ENCODE results near the gene KRTAP5-10. TPM values are rescaled to one million over a fixed set of nuclear protein-coding genes. Genes with fewer than 3 reads are reported as not detected.
"Not testable (repeated sequence)": the region's sequence is repeated elsewhere in the genome, so short reads cannot be mapped to it uniquely, and the experiment has no call there.

KRTAP5-10 gene, protein sequence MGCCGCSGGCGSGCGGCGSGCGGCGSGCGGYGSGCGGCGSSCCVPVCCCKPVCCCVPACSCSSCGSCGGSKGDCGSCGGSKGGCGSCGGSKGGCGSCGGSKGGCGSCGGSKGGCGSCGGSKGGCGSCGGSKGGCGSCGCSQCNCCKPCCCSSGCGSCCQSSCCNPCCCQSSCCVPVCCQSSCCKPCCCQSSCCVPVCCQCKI
- polyA plus RNA-seq (2013, experiment 1 of 2; ENCODE audit: insufficient read length), result not detected
- not detected for polyA plus RNA-seq (2013, experiment 2 of 2; ENCODE audit: insufficient read length)

DNA sequence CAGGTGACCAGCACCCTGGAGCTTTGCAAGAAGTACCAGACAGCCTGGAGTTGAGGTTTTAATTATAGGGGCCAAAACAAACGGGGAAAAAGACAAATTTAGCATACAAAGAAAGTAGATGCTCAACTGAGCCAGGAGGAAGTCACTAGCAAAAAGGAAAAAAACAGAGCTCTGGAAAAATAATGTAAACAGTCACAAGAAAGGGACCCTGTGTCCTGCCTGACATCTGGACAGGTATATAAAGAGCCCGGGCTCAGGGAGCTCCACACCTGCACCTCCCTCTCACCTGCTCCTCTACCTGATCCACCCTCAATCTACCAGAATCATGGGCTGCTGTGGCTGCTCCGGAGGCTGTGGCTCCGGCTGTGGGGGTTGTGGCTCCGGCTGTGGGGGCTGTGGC lies at the start of gene KRTAP5-10:
KRTAP5-10 (plus strand) TSS at position 301 of the 400 bp plus-strand sequence; CDS start at position 326, 25 bp downstream.
- DNase-seq, result no peak

DNA sequence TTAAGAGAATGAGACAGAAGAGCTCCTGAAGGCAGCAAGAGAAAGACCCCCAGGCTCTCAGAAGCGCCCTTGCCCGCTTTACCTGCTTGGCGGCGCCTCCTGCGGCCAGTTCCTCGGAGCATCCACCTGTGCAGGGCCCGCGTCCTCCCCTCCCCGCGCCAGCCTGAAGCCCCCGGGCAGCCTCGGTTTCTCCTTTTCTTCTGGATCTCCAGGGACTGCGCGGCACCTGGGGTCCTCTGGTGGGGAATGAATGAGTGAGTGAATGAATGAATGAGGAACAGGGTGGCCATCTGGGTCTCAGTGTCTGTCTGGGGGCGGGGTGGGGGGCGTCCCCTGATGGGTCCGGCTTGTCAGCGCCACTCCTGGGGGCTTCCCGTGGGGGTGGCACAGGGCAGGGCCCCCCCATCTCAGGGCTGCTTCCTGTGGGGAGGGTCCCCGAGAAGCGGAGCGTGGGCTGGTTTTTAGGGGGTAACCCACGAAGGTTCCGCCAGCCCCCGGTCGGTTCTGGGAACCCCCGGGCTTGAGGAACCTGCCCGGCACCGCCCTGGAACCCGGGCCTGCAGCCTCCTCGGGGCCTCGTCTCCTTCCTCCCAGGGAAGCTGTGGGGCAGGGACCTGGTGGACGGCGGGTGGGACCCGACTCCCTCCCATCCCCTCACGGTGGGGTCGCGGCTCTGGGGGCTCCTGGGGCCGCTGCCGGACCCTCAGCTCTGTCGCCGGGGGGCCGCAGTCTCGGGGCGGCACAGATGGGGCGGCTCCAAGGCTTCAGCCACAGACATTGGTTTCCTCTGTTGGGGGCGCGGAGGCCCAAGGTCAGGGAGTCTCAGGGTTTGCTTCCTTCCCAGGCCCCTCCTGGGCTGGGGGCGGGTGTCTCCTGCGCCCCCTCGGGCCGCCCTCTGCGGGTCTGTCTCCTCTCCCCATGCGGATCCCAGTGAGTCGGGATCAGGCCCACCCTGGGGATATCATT lies 46.6 kb upstream of the KRTAP5-10 start:
- DNase-seq, result no peak

DNA sequence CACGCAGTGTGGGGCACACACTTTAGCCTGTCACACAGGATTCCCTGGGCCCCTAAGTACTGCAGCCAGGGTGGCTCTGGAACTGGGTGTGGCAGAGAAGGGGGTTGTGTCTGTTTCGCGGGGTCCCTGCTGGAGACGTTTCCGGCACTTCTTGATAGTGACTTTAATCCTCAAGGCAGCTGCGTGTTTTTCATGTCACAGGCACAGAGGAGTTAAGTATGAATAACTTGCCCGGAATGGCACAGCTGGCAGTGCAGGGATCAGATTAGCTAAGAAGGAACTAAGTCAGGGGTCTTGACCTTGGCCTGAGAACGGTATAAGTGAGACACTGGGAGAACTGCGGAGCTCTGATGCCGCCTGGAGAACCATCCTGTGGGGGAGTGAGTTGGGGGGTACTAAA lies 45.8 kb upstream of the KRTAP5-10 start:
- DNase-seq, result no peak

DNA sequence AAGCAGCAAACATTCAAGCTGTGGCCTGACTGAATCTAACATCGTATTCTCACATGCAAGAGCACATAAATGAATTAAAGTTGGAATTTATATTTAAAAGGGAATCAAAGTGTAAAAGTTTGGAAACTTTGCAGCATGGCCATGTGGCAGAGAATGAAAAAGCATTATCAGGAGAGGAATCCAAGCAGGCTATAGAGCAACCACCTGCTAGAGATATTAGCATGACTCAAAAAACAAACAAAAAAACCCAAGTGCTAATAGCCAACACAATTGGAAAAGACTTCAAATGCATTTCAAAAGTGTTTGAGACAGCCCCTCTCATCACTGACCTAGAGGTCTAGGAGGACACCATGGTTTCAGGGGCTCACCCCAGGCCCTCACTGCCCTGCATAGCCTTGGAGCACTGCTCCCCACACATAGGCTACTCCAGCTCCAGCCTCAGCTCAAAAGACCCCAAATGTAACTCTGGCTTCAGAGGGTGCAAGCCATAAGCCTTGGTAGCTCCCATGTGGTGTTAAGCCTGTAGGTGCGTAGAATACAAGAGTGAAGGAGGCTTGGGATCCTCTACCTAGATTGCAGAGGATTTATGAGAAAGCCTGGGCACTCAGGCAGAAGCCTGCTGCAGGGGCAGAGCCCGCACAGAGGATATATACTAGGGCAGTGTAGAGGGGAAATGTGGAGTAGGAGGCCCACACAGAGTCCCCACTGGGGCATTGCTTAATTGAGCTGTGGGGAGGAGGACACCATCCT lies 40.0 kb upstream of the KRTAP5-10 start:
- no peak for DNase-seq

DNA sequence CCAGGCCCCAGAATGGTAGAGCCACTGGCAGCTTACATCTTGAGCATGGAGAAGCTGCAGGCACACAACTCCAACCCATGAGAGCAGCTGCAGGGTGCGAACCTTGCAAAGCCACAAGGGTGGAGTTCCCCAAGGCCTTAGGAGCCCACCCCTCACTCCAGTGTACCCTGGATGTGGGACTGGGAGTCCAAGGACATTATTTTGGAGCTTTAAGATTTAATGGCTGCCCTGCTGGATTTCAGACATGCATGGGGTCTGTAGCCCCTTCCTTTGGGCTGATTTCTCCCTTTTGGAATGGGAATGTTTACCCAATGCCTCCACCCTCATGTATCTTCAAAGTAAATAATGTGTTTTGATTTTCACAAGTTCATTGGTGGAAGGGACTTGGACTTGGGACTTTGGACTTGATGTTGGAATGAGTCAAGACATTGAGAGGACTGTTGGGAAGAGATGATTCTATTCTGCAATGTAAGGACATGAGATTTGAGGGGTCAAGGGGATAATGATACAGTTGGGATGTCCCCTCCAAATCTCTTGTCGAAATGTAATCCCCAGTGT lies 39.3 kb upstream of the KRTAP5-10 start:
- no peak for DNase-seq

DNA sequence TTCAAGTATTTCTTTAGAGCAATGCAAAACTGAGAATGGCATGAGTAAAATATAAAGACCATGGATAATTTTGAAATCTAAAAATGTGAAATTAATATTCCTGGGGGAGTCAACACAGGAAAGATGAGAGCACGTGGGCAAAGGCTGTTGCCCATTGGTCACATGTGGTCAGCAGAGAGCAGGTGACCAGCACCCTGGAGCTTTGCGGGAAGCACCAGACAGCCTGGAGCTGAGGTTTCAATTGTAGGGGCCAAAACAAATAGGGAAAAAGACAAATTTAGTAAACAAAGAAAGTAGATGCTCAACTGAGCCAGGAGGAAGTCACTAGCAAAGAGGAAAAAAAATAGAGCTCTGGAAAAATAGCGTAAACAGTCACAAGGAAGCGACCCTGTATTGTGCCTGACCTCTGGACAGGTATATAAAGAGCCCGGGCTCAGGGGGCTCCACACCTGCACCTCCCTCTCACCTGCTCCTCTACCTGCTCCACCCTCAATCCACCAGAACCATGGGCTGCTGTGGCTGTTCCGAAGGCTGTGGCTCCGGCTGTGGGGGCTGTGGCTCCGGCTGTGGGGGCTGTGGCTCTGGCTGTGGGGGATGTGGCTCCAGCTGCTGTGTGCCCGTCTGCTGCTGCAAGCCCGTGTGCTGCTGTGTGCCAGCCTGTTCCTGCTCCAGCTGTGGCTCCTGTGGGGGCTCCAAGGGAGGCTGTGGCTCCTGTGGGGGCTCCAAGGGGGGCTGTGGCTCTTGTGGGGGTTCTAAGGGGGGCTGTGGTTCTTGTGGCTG lies 38.4 kb upstream of the KRTAP5-10 start, which contains the start of gene KRTAP5-7:
KRTAP5-7 (plus strand) TSS at position 472 of the 780 bp plus-strand sequence; CDS start at position 506, 34 bp downstream.
- DNase-seq, result not testable (repeated sequence)

DNA sequence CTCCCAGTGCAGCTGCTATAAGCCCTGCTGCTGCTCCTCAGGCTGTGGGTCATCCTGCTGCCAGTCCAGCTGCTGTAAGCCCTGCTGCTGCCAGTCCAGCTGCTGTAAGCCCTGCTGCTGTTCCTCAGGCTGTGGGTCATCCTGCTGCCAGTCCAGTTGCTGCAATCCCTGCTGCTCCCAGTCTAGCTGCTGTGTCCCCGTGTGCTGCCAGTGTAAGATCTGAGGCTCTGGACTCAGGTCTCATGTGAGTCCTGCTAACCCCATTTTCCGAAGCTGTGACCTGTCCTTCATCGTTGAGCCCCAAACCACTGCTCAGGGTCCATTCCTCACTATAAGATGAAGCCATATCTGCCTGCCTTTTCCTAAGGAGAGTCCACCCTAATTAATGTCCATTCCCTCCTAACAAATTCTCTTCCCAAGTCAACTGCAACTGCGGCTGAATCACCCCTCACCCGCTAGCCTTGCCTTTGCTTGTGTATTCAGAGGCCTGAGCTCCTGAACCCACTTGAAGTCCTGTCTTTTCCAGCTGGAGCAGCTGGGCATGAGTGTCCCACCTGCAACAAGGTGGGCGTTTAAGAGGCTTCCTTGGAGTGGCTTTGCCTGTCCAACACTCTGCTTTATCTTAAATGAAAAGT lies 37.7 kb upstream of the KRTAP5-10 start:
- DNase-seq, result no peak

DNA sequence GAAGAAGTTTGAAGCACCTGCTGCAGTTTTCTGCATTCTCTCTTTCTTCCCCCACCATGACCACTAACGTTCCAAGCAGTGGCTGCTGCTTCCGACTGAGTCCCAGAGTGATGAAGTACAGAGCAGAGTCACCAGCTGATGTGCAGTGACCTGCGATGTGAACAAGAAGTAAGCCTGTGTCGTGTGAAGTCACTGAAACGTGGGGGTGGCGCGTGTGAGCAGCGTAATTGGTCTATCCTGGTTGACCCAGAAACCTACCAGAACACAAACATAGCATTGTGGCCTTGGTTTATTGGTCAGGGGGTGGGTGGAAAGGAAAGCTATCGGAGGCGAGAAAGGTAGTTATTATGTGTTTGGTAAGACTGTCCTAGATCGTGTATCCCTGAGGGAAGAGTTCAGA lies 34.8 kb upstream of the KRTAP5-10 start:
- DNase-seq, result no peak

DNA sequence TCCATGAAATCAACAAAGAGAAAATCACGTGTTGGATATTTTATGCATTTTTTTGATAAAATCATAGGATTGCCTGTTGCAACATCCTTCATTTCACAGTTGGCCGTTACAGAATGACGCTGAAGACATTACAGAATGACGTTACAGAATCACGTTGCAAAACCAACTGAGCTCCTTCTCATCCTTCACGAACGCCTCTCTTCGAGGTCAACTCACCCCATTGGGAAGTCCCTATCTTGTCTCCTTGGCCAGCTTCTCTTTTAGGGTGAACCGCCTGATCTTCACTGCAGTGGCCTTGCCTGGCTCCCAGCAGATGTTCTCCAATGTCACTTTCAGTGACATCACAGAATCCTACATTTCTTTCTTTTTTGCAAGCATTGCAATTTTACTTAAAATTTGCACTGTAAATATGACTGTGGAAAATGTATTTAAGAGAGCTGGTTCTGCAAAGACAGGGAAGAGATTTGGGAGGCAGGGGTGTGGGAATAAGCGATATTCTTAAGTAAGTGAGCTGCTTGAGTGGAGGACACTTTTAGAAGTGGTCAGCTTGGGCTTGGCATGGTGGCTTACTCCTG lies 33.2 kb upstream of the KRTAP5-10 start:
- DNase-seq, result no peak

DNA sequence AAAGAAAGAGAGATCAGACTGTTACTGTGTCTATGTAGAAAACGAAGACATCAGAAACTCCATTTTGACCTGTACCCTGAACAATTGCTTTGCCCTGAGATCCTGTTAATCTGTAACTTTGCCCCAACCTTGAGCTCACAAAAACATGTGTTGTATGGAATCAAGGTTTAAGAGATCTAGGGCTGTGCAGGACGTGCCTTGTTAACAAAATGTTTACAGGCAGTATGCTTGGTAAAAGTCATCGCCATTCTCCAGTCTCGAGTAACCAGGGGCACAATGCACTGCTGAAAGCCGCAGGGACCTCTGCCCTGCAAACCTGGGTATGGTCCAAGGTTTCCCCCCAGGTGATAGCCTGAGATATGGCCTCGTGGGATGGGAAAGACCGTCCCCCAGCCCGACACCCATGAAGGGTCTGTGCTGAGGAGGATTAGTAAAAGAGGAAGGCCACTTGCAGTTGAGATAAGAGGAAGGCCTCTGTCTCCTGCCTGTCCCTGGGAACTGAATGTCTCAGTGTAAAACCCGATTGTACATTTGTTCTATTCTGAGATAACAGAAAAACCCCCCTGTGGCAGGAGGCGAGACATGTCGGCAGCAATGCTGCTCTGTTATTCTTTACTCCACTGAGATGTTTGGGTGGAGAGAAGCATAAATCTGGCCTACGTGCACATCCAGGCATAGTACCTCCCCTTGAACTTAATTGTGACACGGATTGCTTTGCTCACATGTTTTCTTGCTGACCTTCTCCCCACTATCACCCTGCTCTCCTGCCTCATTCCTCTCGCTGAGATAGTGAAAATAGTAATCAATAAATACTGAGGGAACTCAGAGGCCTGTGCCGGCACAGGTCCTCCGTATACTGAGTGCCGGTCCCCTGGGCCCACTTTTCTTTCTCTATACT lies 30.4 kb upstream of the KRTAP5-10 start:
- DNase-seq, result not testable (repeated sequence)

DNA sequence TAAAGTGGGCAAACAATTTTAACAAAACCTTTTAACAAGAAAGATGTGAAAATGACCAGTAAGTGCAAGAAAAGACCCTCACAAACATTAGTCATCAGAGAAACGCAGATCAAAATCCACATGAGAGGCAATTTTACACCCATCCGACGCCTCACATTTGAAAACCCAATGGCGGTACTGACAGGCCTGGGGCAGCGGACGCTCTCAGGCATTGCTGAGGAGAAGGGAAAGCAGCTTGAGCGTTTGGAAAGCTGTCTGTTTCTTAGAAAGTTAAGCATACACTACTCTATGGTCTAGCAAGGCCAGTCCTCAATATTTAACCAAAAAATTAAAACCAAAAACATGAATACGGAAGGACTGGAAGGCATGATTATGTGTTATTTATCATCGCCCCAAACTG lies 29.5 kb upstream of the KRTAP5-10 start:
- DNase-seq, result no peak

DNA sequence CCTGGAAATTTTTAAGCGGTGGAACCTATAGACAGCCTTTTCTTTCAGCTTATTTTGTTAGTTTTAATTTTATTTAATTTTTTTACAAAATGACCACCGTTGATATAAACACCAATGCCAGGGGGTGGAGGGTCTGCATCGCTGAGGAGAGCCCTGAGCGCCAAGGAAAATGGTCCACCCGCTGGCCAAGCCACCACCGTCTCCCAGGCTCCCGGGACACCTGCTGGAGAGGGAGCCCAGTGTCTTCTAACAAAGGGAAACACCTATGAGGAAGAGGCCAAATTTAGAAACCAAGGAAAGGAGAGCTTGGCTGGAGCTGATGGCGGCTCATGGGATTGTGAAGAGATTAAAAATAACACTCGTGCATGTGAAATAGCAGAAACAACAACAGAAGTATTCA lies 27.8 kb upstream of the KRTAP5-10 start:
- no peak for DNase-seq

DNA sequence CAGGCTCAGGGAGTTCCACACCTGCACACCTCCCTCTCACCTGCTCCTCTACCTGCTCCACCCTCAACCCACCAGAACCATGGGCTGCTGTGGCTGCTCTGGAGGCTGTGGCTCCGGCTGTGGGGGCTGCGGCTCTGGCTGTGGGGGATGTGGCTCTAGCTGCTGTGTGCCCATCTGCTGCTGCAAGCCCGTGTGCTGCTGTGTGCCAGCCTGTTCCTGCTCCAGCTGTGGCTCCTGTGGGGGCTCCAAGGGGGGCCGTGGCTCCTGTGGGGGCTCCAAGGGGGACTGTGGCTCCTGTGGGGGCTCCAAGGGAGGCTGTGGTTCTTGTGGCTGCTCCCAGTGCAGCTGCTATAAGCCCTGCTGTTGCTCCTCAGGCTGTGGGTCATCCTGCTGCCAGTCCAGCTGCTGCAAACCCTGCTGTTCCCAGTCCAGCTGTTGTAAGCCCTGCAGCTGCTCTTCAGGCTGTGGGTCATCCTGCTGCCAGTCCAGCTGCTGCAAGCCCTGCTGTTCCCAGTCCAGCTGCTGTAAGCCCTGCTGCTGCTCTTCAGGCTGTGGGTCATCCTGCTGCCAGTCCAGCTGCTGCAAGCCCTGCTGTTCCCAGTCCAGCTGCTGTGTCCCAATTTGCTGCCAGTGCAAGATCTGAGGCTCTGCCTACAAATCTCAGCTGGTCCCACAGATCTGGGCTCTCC lies 27.2 kb upstream of the KRTAP5-10 start, which contains the start of gene KRTAP5-8:
KRTAP5-8 (plus strand) TSS at position 49 of the 689 bp plus-strand sequence; CDS start at position 80, 31 bp downstream.
- DNase-seq, result not testable (repeated sequence)

DNA sequence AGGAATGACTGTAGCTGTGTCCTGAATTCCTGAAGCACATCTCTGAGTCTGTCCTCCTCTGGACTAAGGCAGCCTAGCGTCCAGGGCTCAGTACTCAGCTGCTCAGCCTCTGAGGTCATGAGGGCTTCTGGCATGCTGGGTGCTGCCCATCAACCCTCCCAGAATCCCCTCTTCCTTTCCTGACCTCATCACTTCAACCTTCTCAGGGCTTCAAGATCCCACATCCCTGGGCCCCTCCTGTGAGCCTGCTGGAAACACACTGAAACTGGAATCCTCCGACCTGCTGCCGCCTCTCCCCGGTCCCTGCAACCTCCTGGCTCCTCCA lies 26.7 kb upstream of the KRTAP5-10 start:
- no peak for DNase-seq

DNA sequence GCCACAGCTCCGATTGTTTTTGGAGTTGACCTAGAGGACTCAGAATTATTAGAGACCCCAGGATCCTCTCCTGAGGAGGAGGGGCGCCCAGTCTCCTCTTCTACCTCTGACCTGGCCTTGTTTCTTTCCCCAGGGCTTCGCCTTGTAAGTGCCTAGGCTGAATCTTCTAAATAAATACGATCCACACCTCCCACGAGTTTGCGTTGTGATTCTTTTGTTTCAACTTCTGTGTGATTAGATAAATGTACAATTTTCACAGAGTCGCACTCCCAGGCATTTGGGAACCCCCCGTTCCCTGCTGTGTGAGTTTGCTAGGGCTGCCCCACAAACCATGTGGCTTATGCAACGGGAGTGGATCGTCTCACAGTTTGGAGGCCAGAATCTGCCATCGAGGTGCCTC lies 26.3 kb upstream of the KRTAP5-10 start:
- DNase-seq, result no peak

DNA sequence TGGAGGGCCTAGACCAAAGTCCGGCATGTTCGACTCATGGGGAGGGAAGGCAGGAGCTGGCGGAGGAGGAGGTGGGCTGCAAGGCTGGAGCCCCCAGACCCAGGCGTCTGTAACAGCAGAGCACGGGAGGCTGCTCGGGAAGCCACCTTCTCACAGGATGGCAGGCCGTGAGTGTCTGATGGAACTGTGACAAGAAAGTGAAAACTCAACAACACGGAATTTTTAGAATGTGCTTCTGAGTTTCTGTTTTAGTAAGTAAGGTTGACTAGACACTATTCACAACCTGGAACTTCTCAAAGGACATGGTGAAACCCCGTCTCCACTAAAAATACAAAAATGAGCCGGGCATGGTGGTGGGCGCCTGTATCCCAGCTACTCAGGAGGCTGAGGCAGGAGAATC lies 25.4 kb upstream of the KRTAP5-10 start:
- DNase-seq, result not testable (repeated sequence)

DNA sequence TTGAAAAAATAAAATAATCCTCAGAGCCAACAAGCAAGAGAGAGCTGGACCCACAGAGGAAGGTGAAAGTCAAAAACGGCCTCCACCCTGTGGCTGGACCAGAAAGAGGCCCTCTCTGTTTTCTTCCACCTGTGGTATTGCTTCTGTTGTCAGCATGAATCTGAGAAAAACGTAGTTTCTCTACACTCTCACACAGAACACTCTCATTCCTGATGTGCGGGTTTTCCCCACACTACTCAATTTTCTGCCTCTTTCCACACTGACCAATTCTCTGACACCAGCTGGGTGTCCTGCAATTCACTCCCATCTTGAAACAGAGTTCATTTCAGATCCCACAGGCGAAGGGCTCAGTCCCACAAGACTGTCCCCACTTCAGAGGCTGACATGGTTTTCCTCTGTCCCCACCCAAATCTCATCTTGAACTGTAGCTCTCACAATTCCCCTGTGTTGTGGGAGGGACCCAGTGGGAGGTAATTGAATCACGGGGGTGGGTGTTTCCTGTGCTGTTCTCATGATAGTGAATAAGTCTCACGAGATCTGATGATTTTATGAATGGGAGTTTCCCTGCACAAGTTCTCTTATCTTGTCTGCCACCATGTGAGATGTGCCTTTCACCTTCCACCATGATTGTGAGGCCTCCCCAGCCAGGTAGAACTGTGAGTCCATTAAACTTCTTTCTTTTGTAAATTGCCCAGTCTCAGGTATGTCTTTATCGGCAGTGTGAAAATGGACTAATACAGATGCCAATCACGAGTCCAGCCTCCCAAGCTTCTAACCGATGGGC lies 24.6 kb upstream of the KRTAP5-10 start:
- not testable (repeated sequence) for DNase-seq

DNA sequence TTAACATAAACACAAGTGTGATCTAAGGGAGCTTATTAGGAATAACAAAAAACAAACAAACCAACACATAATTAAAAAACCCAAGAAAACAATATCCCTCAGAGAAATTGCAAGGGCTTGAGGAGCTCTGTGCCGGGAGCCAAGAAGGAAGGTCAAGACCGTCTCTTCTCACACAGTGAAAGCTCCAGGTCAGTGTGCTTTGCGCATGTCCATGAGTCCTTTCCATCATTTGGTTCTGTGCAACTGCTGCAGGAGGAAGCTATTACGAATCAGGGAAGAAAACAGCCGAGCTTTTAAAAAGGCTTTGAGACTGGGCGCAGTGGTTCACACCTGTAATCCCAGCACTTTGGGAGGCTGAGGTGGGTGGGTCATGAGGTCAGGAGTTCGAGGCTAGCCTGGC lies 23.0 kb upstream of the KRTAP5-10 start:
- DNase-seq, result no peak

Data from fibroblast of skin of abdomen (primary cell).